HG03135 (cell line): ENCODE data around the gene NES.

Experiments used
- ATAC-seq: cut with Tn5 transposase; IDR thresholded peaks from one replicate; pipeline ENCODE4 v1.9.1; 2021; ENCODE audit warnings: mild to moderate bottlenecking, moderate library complexity; ENCODE audit not compliant: unreplicated experiment

The NES gene

DNA sequence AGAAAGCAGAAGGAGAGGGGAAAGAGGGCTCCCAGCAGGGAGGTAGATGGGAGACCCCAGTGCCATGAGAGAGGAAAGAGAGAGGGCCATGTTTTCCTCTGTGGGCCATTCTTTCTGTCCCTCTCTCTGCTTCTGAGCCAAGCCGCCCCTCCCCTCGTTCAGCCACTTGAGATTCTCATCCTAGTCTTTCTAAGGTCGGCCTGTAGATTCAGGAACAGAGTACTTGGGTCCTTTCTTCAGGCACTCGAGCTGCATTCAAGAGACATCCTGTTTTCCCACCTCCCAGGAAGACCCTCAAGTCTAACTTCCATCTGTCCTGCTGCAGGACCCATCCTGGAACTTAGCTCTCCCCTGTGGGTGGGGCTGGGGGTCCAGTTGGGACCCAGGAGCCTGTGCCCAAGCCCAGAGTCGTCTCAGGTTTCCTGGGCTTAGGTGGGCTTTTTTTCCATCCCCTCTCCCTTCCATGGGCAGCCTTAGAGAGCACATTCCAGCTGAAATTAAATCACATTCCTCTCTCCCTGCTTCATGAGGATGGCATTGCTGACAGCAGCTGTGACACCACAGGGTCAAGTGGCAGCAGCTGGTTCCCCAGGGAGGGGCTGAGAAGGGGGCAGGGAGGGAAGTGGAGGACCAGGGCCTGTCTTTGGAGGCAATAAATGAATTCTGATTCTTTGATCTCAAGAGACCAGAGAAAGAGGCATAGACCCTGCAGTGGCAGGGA, 13.0 kb downstream of the NES start:
- no peak for ATAC-seq

DNA sequence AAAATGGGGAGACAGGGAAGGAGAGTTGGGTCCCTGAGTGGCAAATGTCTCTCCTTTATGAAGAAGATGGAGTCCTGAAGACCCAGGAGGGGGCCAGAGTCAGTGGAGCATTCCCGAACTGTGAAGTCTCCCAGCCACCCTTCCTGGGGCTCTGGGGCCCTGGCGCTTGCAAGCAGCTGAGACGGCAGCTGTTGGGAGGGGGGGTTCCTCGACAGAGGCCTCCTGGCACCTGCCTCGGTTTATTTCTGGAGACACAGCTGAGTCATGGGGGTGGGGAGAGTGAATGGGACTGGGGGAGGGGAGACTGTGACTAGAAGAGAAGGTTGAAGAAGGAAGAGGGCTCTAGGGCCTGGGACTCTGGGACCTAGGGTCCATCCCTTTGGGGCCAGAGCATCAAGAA, 14.0 kb downstream of the NES start:
- no peak for ATAC-seq

DNA sequence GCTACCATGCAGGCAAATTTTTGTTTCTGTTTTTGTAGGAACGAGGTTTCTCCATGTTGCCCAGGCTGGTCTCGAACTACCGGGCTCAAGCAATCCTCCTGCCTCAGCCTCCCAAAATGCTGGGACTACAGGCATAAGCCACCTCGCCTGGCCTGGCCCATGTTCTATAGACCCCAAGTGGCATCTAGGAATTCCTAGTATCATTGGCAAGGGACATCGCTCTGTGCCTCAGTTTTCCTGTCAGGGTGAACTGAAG, 14.5 kb downstream of the NES start:
- ATAC-seq = no peak

DNA sequence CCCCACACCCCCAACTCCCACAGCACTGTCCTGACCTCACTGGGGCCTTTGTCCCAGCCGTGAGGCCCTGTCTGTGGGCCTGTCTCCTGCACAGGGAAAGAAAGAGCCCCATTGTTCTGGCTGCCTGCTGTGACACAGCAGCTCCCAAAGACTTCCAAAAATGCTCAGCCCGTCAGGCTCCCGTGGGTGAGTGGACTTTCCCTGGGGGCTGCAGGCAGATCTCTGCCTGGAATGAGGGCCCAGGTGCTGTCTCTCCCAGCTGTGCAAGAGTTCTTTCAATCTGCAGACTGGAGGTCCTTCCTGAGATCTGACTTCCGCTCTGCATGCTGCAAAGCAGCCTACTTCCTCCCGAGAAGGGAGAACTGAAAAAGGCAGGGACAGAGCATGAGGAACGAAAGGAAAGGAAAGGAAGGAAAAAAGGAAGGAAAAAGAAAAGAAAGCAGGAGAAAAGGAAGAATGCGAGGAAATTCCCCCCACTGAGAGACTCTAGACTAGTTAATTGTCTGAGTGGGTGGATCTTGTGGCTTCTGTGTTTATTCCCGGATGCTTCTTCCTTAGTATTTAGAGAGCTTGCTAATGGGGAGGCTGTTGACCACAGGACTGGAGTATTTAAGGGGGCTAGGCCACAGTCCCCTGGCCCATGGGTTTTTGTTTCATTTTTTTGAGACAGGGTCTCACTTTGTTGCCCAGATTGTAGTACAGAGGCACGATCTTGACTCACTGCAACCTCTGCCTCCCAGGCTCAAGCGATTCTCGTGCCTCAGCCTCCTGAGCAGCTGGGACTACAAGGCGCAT, 15.0 kb downstream of the NES start:
- ATAC-seq = no peak

DNA sequence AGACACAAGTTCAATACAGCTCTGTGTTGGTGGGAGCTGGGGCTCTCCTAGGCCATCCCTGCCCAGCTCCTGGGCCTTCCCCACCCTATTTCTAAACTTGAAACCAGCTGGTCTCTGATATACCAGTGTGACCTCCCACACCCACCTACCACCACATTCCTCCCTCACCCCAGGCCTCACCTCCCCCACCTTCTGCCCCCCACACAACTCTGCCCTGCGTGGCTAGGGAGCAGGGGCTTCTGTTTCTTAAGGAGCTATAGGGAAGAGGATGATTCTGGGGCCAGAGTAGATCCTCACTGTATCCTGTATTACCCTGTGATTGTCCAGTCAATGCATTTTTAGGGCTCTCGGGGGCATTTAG, 16.5 kb downstream of the NES start:
- no peak for ATAC-seq

DNA sequence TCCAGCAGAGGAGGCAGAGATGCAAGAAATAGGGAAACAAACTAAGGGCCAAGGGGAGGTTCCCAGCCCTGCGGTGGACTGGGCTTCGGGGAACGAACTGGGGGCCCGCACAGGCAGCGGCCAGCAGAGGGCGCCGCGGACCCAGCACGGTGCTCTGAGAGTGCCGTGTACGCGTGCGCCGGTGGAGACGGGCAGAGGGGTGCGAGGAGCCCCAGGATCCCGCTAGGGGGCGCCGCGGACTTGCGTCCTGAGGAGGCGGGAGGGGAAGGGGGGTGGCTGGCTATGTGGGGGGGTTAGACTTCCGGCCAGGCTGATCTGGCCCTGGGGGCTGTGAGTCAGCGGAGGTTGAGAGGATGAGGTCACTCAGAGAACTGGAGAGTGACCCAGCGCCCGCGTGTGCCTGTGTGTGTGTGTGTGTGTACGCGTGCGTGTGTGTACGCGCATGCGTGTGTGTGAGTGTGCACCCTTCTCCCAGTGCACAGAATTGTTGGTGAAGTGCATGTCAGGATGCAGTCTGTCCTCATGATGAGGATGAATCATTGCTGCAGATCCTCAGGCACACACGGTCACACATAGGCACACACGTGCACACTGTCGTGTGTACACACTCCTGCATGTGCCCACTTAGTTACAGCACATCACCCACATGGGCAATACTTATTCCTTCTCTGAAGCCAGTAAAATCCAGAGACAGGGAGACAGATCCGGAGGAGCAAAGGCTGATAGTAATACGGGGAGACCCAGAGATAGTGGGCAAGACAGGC, 17.0 kb downstream of the NES start:
- ATAC-seq = peak; percentile 61

DNA sequence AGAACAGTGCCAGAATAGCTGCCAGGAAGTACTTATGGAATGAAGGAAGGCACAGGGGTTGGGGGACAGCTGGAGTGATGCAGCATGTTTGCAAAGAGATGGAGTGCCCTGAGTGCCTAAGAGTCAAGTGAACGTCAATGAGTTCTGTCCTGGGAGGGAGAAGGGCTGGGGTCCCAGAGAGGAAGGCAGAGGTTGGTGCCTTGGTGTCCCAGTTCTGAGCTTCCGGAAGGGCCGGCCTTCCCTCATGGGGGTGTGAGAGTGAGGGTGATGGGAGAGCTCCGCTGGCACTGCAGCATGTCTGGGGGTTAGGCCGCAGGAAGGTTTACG, 17.6 kb downstream of the NES start:
- no peak for ATAC-seq

DNA sequence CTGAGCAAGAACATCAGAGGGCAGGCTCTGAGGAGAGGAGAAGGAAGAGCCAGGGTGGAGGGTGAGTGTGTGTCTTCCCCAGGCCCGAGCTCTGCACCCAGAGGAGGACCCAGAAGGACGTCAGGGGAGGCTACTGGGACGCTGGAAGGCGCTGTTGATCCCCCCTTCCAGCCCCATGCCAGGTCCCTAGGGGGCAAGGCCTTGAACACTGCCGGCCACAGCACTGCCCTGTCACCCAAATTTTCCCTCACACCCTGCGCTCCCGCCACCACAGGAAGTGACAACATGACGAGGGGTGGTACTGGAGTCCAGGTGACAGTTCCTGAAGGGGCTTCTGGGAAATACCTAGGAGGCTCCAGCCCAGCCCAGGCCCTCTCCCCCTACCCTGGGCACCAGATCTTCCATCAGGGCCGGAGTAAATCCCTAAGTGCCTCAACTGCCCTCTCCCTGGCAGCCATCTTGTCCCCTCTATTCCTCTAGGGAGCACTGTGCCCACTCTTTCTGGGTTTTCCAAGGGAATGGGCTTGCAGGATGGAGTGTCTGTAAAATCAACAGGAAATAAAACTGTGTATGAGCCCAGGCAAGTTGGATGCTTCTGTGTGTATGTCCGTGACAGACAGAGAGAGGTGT, 18.1 kb downstream of the NES start:
- ATAC-seq = no peak

DNA sequence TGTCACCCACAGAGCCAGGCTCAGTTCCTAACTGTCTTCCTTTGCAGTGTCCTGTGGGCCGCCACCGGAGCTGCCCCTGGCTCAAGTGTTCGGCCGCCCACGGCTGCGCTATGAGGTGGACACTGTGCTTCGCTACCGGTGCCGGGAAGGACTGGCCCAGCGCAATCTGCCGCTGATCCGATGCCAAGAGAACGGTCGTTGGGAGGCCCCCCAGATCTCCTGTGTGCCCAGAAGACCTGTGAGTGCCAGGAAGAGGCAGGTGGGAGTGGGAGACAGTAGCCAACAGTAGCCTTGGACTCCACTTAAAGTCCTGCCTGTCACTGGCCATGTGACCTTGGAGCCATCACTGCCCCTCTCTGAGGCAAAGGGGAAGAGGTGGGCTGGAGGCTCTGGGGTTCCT, 18.7 kb downstream of the NES start:
- no peak for ATAC-seq

DNA sequence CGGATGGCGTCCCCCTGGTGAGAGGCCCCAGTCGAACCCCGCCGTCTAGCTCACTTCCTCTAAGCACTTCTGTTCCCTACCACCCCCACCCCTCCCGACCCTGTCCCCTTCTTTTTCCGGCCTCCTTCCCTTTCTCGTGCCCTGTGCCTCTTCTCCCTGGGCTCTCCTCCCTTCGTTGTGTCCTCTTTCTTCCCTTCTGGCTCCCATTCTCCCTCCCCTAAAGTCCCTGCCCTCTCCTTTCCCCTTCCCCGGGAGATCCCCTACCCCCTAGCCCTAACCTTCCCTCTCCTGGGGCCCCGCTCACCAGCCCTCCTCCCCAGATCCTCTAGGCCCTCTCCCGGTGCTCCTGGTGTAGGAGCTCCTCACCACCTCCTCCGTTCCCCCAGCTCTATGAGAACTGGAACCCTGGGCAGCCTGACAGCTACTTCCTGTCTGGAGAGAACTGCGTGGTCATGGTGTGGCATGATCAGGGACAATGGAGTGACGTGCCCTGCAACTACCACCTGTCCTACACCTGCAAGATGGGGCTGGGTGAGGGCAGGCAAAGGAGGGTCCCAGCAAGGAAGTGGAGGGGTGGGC, 19.4 kb downstream of the NES start:
- ATAC-seq = no peak

DNA sequence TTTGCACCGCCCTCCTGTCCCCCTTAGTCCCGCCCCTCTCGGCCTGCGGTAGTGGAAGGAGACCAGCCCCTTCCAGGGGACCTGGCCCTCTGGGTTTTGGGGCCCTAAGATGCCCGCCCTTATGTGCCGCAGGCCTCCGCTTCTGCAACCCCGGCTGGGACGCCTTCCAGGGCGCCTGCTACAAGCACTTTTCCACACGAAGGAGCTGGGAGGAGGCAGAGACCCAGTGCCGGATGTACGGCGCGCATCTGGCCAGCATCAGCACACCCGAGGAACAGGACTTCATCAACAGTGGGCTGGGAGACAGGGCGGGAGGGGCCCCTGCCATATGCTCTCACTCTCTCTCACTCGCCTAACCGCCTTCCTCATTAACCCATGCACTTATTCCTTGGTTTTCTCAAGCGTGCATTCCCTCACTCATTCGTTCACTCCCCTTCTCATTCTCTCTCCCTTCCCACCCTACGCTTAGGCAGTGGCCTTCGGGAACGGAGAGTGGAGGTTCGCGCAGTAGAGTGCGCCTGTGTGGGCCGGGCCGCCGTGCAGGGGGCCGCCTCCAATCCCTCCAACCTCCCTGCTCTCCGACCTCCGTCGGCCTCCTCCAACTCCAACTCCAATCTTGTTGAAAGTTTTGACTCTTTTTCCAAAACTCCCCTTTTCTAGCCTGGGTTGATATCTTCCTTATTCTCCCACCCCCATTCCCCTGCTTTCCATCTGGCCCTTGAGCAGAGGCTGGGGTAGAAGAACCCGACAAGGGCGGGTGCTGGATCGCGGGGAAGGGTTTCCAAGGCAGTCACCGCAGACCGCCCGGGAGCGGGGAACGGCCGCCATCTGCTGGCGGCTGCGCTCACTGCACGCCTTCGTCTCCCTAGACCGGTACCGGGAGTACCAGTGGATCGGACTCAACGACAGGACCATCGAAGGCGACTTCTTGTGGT, 20.1 kb downstream of the NES start:
- no peak for ATAC-seq

DNA sequence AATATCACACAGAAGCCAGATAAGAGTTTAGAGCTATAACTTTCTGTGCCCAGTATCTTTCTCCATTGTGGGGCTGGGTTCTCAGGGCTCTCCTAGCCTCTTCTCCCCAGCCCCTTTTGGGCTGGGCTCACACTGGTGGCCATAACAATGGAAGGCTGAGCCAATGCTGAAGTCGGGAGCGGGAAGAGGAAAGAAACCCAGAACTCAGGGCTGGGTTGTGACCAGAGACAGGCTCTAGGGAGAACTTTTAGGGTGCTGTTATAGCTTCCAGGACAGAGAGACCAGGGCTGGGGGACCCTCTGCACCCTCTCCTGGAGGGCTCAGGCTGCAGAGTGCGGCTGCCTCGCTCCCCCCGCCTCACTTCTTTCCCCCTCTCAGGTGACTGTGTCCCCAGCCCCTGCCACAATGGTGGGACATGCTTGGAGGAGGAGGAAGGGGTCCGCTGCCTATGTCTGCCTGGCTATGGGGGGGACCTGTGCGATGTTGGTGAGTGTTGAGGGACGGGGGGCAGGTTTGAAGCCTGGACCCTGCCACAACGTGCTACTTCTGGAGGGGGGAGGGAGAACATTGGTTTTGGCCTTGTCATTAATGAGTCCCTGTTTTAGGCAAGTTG, 21.2 kb downstream of the NES start:
- no peak for ATAC-seq

DNA sequence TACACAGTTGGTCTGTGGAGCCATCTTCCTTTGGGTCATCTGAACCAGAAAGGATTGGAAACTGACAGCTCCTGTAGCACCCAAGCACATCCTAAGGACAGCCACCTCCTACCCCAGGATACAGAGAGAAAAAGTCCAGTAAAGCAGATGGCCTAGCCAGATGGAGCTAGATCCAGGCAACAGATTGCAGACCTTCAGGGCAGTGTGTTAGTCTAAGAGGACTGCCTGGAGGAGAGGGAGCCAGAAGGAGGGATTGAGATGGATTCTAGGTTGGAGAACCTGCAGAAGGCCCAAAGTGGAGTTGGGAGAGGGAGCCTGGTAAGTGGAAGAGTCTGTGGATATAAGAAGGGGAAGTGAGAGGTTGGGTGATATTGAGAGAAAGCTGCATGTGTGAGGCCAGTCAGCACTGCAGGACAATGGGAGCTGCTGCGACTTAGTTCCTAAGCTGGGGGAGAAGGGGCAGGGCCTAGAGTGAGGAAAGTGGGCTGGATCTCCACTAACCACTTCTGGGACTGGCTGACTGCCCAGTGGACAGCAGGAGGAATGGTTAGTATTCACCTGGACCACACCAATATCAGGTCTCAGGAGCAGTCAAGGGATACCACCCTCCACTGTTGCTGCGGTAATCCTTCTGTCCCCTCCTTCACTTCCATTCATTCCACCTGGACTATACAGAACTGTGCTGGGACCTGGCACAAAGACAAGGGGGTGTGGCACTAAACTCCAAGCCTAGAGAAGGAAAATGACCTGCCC, 21.9 kb downstream of the NES start:
- no peak for ATAC-seq

DNA sequence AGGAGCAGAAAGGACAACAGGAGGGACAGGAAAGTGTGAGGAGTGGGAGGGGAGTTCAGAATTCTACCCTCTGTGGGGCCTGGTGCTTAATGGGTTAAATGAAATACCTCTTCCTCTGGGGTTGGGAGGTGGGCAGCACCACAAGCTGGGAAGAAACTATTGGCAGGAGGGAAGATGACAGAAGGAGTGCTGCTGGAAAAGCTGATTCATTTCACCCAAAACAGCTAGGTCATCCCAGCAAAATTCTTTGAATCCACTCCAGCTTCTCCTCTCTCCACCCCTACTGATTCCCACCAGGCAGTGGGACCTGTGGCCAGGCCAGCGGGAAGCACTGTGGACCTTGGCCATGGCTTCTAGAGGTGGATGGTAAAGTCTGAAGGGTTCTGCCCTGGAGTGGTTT, 22.5 kb downstream of the NES start:
- no peak for ATAC-seq

DNA sequence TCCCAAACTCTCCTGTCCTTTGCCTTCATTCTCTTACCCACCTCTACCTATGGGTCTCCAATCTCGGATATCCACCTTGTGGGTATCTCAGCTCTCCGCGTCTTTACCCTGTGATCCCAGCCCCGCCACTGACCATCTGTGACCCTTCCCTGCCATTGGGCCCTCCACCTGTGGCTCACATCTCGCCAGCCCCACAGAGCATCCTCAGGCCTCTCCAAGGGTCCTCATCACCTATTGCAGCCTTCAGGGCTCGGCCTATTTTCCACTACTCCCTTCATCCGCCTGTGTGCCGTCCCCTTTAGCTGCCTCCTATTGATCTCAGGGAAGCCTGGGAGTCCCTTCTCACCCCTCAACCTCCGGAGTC, 24.2 kb downstream of the NES start:
- ATAC-seq = no peak

DNA sequence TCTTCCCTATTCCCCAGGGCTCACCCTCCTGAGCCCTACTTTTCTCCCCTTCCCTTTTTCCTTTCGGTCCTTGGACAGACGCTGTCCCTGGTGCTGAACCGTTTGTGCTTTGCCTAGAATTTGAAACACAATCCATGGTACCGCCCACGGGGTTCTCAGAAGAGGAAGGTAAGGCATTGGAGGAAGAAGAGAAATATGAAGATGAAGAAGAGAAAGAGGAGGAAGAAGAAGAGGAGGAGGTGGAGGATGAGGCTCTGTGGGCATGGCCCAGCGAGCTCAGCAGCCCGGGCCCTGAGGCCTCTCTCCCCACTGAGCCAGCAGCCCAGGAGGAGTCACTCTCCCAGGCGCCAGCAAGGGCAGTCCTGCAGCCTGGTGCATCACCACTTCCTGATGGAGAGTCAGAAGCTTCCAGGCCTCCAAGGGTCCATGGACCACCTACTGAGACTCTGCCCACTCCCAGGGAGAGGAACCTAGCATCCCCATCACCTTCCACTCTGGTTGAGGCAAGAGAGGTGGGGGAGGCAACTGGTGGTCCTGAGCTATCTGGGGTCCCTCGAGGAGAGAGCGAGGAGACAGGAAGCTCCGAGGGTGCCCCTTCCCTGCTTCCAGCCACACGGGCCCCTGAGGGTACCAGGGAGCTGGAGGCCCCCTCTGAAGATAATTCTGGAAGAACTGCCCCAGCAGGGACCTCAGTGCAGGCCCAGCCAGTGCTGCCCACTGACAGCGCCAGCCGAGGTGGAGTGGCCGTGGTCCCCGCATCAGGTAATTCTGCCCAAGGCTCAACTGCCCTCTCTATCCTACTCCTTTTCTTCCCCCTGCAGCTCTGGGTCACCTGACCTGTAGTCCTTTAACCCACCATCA, 24.8 kb downstream of the NES start:
- no peak for ATAC-seq

DNA sequence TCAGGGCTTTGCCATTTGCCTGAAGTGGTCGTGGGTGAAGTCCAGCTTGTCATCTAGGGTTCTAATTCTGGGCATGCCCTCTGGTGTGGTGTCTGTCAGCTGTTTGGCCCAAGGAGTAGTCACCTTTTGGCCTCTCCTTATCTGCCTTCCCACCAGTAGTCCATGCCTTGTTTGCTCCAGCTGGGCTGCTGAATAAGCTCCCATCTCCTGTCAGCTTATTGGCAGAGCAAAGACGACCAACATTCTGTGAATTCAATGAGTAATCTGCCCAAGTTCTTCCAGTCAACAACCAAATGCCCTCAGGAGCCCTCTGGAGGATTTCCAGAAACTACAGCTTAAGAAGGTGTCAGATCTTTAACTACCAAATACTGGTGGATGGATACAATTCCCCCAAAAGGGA, 28.3 kb downstream of the NES start:
- no peak for ATAC-seq

DNA sequence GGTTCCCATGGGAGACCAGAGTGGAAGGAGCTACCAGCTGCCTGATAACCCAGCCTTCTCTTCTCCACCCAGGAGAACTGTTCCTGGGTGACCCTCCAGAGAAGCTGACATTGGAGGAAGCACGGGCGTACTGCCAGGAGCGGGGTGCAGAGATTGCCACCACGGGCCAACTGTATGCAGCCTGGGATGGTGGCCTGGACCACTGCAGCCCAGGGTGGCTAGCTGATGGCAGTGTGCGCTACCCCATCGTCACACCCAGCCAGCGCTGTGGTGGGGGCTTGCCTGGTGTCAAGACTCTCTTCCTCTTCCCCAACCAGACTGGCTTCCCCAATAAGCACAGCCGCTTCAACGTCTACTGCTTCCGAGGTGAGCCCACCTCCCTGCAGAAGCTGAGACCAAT, 28.7 kb downstream of the NES start:
- ATAC-seq = no peak

DNA sequence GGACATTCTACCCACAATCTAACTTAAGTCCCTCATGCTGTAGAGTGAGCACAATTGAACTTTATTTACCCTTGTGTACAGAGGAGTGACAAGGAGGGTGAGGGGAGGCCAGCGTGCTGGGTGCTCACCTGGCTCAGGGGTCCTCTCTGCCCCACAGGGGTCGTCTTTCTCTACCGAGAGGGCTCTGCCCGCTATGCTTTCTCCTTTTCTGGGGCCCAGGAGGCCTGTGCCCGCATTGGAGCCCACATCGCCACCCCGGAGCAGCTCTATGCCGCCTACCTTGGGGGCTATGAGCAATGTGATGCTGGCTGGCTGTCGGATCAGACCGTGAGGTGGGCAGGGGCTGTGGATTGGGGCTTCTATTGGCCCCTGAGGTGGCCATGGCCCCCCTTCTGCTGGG, 29.9 kb downstream of the NES start:
- ATAC-seq = no peak
